Lung microvascular endothelial cell (primary cell): ENCODE results near the gene SH3BP5. TPM values are rescaled to one million over a fixed set of nuclear protein-coding genes. Genes with fewer than 3 reads are reported as not detected.

ENCODE experiments used
- DNase-seq, 2 donors: peaks; one replicate each; pipeline versions ENCODE4 v3.0.0 to v3.0.0-alpha.2; 2010; ENCODE audit warnings: low read depth in 2 of 2
- total RNA-seq: library from RNA; depleted of rRNA; stranded (reverse); fragments of >200 nt; gene quantifications from 2 replicates; pipeline ENCODE4 v1.2.1, GENCODE V29; 2014

The SH3BP5 gene
- total RNA-seq, 1 donor from 2014 or later: 42.3 TPM

DNA sequence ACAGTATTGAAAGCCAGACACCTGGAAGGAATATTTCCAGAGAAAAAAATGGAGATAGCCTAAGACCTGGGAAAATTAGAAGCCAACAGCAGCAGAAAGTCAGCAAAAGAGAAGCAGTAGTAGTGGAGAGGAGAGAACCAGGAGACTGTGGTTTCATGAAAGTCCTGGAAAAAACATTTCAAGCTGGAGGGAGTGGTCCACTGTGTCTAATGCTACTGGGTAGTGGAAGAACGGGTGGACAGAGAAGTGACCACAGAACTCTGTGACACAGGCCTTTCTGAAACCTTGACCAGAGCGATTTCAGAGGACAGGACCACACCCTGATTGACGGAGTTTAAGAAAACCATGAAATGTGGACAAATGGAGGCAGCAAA lies 15.3 kb upstream of the SH3BP5 start:
- no peak for DNase-seq

DNA sequence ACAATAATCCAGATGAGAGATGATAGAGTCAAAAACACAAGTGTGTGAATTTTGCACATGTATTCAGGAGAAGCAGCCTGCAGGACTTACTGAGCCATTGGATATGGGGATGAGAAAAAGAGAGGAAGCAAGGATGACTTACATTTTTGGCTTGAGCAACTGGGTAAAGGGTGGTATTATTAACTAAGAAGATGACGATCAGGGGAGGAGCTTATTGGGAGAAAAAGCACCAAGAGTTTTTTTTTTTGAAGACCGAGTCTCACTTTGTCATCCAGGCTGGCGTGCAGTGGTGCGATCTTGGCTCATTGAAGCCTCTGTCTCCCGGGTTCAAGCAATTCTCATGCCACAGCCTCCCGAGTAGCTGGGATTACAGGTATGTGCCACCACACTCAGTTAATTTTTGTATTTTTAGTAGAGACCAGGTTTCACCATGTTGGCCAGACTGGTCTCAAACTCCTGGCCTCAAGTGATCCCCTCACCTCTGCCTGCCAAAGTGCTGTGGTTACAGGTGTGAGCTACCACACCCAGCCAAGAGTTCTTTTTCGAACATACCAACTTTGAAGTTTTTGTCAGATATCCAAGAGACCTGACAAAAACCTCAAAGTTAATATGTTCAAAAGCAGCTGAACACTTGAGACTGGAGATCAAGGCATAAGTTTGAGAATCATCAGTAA lies 14.8 kb upstream of the SH3BP5 start:
- DNase-seq: no peak

DNA sequence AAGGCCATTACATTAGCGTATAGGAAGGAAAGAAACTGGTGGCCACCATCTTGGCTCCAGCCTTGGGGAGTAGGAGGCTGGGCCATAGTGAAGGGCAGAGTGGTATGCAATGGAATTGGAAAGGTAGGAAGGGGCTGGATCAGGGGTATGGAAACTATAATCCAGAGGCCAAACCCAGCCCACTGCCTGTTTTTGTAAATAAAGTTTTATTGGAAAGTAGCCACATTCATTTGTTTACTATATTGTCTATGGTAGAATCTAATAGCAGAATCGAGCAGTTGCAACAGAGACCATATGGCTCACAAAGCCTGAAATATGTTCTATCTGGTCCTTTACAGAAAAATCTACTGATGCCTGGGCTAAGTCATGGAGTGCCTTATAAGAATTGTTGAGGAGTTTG lies 14.1 kb upstream of the SH3BP5 start:
- no peak for DNase-seq

DNA sequence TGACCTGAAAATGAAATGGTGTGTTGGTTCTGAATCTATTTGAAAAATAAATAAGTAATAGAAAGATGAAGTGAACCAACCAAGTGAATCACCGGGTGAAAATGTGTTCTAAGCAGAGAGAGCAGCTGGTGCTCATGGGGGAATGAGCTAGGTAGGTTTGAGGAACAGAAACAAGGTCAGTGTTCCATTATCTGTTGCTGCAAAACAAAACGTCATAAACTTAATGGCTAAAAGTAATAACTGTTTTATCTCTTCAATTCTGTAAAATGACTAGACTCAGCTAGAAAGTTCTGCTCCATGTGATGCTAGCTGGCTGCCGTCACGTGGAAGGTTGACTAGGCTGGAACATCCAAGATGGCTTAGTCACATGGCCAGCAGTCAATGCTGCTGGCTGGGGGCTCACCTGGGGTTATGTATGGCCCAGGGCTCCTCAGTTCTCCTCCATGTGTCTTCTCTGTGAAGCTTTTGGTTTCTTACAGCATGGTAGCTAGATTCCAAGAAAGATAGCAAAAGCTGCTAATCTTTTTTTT lies 13.3 kb upstream of the SH3BP5 start:
- DNase-seq: no peak

DNA sequence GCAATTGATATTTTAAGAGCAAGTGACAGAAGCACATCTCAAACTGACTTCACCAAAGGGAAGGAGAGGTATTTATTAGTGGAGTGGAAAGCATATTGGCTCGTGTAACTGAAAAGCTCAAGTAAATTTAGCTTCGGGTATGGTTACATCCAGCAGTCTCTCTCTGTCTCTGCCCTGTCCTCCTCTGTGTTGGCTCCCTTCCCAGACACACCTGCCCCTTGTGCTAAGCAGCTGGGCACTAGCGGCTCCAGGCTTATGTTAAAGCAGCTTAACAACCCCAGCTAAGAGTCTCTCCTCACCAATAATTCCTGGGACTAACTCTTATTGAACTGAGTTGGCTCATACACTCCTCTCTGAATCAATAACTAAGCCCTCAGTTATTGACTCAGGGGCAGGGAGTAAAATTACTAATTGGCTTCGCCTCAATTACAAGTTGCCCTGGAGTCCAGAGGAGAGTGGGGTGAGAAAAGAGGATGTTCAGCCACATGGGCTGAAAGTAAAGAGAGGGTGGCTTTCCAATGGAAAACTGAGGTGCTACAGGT lies 12.8 kb upstream of the SH3BP5 start:
- no peak for DNase-seq

DNA sequence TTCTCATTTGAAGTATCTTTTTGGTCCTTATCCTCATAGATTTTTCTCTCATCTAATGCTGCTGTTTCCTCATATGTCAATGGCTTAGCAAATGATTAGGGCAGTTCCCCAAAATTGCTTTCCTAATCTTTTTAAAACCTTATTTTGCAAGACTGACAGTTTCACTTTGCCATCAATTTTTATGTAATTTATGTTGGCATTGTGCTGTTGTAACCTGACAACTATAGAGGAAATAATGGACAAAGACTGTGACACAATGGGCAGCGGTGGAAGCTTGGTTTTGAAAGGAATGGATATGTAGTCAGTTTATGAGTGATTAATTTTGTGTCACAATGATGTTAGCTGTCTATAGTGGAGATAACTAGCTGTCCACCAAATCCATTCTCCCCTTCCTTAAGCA lies 10.6 kb upstream of the SH3BP5 start:
- DNase-seq: peak in 1 of 2 donors; percentile 49

DNA sequence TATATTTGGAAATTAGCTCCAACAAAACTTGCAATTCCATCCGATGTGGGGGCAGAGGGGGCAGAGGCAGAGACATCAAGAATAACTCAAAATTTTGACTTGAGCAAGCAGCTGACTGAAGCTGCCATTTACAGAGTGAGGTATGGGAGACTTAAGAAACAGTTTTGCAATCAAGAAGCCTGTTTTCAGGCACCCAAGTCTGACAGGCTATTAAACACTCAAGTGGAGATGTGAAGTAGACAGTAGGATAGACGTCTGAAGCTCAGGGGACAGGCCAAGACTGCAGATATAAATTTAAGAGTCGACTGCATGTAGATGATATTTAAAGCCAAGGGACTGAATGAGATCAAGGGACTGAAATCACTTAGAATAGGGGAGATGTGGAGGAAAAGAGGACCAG lies 9.9 kb upstream of the SH3BP5 start:
- no peak for DNase-seq

DNA sequence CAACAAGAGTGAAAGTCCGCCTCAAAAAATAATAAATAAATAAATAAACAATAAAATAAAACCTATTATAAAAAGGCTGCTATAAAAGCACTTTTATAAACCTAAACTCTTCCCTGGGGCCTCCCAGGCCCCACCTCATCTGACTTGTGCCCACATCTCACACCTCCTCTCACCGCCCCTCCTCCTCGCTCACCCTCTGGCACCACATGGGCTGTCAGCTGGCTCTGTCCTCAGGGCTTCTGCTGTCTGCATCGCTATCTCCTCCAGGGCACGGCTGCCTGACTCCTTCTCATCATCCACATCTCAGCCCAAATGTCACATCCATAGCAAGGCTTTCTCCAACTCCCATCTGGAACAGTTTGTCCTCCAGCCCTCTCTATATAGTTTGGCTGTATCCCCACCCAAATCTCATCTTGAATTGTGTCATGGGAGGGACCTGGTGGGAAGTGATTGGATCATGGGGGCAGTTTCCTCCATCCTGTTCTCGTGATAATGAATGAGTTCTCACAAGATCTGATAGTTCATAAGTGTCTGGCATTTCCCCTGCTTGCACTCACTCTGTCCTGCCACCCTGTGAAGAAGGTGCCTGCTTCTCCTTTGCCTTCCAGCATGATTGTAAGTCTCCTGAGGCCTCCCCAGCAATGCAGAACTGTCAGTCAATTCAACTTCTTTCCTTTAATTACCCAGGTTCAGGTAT lies 8.8 kb upstream of the SH3BP5 start:
- no peak for DNase-seq

DNA sequence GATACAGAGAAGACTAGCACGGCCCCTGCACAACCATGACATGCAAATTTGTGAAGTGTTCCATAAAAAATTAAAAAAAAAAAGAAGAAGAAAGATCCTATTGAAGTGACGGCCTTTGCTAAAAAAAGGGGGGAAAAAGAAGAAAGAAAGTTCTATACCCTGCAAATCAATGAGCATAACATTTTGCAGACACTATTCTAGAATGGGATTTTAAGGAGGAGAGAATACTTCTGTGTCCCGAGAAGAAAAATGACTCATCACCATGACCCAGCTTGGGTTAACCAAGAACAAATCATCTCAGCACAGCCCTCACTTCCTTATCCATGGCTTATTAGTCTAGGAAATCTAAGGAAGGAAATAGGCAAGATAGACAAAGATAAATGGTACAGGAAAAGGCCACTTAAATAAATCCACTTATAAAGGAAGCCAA lies 7.4 kb upstream of the SH3BP5 start:
- peak in 1 of 2 donors; percentile 89 for DNase-seq

DNA sequence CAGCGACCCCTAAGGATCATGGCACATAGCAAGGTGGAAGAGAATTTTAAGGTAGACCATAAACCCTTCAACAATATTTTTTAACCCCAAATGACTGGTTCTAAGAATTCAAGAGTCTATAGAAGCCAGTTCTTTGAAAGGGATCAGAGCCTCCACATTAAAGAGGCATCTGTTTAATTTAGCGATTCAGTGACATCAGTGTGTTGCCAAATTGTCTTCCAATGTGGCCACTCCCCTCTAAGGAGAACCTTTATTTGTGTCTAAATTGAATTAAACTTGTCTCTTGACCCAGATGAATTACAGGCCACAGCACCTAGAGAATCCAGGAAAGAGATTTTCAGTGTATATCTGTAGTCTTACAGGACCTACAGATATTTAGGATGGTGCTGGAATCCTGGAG lies 6.6 kb upstream of the SH3BP5 start:
- DNase-seq: no peak

DNA sequence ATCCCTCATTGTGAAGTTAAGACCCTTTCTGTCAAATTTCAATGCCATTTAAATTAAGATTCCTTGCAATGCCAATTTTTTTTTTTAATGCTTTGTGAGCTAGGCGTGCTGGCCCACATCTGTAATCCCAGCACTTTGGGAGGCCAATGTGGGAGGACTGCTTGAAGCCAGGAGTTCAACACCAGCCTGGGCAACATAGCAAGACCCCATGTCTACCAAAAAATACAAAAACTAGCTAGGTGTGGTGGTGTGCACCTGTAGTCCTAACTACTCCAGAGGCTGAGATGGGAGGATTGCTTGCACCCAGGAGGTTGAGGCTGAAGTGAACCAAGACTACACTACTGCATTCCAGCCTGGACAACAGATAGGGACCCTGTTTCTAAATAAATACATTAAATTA lies 5.6 kb upstream of the SH3BP5 start:
- no peak for DNase-seq

DNA sequence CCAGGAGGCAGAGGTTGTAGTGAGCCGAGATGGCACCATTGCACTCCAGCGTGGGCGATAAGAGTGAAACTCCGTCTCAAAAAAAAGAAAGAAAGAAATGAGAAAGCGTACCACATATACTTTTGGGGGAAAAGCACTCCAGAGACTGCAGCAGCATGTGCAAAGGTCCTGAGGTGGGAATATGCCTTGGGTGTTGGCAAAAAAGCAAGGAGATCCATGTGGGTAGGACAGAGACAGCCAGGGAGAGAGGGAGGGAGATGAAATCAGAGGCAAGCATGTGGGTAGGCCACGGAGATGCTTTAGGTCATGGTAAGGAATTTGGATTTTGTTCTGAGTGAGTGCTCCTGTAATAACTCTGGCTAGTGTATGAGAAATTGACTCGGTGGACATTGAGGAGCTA lies 3.7 kb upstream of the SH3BP5 start:
- no peak for DNase-seq

DNA sequence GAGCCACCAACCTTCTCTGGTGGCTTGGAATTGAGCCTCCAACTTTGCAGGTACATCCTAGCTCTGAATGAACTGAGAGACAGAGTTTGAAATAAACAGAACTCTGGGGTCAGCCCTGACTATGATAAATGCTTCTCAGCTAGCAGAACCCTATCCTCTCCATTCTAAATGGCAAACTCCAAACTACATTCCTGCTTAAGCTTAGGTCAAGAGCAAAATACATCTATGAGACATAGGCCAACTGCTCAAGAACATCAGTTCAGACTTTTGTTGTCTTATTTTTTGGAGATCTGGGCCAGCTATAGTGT lies 1.5 kb upstream of the SH3BP5 start:
- DNase-seq: no peak

DNA sequence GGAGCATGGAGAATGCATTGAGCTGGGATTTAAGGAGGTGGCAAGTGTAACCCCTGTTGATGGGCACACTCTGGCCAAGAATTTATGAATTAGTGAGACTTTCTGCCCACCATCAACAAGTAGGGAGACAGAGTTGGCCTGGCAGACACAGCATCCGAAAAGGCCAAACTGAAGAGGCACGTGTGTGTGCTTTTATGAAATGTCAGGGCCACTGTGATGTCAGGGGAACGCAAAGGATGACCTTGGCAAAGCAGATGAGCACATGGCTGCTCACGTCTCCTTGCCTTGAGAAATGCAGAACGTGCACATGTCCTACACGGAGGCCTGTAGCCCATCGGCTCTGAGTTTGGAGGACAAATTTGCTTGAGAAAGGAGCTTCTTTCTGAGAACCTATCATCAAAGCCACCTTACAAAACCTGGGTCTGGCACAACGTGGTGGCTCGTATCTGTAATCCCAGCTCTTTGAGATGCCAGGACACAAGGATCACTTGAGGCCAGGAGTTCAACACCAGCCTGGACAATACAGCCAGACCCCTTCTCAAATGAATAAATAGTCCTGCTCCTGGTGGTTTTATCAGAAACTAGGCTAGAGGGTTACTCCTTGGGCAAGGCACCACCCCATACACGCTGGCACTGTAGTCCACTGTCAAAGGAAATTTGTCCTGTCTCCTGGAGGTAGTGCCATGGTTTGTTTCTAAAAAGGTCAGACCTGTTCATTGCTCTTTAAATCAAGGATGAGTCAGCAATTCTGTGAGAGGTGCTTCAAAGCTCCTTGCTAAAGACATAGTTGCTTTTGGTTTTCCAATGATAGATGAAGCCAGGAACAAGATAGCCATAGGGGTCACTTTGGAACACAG lies 941 bp upstream of the SH3BP5 start:
- DNase-seq: no peak

DNA sequence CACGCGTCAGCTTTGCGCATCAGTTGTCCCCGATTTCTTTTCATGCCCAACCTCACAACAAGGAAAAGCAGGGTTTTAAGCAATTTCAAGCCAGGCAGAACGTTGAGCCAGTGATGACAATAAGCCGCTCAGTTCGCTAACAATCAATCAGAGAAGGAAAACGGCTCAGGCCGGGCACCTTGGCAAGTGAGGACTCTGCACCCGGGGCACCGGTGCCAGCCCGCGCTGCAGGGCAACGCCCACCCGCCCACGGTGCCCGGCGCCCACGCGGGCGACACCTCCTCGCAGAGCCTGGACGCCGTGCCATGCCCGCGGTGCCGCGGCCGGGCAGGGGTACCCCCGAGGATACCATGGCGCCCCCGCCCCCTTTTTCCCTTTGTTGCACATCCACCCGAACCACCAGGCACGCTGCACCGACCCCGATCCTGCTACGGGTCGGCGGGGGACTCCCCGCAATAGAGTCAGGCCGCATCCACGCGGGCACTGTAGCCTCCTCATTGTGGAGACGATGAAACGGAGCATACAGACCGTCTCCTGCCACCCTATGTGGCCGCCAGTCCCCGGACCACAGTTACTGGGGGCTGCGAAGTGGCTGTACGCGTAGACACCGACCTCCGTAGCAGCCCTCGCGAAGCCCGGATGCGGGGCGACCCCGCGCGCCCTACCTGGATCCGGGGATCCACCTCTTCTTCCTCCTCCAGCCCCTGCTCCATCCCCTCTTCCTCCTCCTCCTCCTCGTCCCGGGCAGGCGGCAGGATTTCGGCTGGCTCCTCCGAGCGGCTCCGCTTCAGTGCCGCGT lies 581 bp downstream of the SH3BP5 start:
- DNase-seq: peak; percentile 57 to 64

DNA sequence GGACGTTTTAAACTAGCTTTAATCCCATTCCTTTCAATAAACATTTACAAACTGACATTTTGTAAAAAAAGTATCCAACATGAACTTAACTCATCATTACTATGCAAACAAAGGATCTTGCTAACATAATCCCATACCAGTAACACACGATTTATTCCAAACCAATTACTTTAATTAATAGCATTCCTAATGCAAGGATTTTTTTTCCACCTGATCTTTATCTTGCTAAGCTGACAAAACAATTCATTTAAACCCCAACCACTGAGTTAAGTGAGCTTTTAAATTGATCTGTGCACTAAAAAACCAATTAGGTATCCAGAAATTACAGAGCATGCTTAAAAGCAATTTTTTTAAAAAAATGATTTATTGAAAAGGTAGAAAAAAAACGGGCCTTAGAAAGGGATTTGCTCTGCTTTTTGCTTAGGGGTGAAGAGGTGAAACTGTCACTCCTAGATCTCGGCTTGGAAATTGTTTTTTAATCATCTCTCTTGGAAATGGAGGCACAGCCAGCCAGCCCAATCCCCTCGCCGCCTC lies 1.2 kb downstream of the SH3BP5 start:
- DNase-seq: no peak

DNA sequence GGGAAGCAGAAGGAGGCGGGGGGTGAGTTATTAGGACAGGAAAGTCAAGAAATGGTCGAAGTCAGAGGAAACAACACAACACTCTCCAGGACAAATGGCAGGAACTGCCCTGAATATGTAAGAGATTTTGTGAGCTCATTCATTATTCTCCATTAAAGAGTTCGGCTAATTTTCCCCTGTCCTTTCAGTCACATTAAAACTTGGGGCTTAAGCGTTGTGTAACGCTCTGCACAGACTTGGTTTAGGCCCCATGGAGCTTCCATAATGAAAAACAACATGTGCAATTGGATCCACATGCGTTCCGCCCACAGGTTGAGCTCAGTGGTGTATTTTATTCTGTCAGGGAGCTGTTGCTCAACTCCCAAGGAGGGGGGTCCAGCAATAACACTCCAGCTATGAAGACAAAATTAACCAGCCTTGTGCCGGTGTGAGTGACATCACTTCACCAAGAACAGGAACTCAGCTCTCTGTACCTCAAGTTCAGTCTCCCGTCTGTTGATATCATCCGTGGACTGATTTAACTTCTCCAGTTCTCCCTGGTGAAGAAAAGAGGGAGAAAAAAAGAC lies 2.3 kb downstream of the SH3BP5 start:
- DNase-seq: peak; percentile 42 to 71

DNA sequence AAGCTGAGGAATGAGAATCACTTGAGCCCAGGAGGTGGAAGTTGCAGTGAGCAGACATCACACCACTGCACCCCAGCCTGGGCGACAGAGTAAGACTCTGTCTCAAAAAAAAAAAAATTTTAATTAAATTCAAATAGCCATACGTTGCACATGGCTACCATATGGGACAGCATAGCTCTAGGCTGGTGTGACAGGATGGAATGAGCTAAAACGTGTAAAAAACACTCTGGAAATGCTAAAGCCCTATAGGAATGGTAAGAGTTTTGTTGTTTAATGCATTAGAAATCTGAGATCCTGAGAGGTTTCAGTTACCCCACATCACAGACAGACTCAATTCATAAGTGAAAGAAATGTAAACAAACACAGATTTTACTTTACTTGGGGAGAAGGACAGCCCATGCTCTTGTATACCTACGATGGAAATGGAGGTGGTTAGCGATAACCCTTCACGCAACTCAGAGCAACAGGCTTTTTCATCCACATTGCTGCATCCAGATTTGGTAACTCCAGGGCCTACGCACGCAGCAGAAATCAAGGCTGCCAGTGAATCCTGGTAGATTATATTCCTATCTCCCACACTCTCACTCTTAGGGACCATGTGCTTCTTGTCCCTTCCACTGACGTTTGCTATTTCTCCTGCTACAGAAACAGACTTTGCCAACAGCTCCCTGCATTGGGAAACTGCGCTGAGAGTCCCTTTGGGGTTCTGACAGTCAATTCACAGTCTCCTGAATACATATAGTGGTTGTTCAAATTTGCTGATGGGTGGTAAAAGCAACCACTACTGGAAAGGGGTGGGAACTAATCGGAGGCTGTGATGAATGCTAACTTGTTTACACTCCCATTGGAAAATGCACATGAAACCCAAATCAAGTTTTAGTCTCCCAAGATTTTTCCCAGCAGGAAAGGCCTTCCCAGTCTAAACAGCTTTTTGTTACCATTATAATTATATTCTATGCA lies 3.1 kb downstream of the SH3BP5 start:
- no peak for DNase-seq

DNA sequence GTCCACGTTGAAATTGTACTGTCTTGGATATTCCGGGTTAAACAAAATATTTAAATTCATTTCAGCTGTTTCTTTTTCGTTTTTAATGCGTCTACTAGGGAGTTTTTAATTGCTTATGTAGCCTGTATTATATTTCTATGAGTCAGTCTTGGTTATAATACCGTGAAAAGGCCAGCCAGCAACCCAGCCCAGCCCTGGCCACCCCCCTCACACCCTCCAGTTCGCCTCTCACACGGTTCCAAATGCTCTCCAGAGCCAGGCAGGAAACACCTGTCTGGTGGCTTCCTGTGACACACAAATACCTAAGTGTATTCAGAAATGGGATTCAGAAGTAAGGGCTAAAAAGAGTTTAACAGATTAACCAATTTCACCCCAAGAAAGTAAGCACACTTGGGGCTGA lies 4.4 kb downstream of the SH3BP5 start:
- DNase-seq: peak; percentile 96

DNA sequence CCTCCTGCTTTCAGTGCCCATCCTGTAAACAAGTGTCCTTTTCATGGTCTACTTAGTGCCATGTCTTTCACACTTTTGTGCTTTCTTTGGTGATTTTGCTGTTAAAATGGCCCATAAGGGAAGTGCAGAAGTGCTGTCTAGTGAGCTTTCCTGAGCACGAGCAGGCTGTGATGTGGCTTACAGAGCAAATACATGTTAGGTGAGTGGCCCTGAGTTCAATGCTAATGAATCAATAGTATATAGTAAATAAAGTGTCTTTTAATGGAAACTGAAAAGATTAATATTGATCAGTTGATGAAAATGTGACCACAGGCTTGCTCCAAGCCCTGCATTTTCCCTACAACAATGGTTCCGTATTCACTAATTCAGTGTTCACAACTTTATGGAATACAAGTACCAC lies 5.7 kb downstream of the SH3BP5 start:
- DNase-seq: no peak
